SK-N-SH (cell line): Measurements from ENCODE around the gene RRP7A. TPM values are rescaled to one million over a fixed set of nuclear protein-coding genes. Genes with fewer than 3 reads are reported as not detected.

Source experiments
- CTCF ChIA-PET: fragments of 300-600, 350-600 bp; formaldehyde crosslinking; extraction: SDS; loops from one replicate; lab custom pipeline; 2021; lab: Yijun Ruan, JAX
- POLR2A ChIA-PET: fragments of 350-600 bp; sonication (Branson Sonifier 250); formaldehyde crosslinking; extraction: SDS; loops from one replicate; lab custom pipeline; 2020; ENCODE audit warnings: antibody characterized with exemption, inconsistent platforms; lab: Yijun Ruan, JAX
- DNase-seq: peaks from one replicate; pipeline ENCODE4 v3.0.0; 2012
- H2AFZ ChIP-seq: fragments of 200-600 bp; sonication (generic); 2 replicates; pipeline ENCODE4 v1.8.1; 2016; ENCODE audit warnings: antibody characterized with exemption, mild to moderate bottlenecking, low read depth
- H3F3A ChIP-seq: fragments of 200-600 bp; sonication (generic); replicated peaks from 2 replicates; pipeline ENCODE3; 2016; ENCODE audit warnings: antibody characterized with exemption, mild to moderate bottlenecking; ENCODE audit not compliant: insufficient read depth
- H3K27ac ChIP-seq, 2 experiments: fragments of 200-500 bp in 1 of 2; fragments of 200-600 bp in 1 of 2; sonication (Bioruptor generic) in 1 of 2; sonication (generic), shearing (Covaris generic) in 1 of 2; 2 replicates each; pipeline versions ENCODE4 v1.5.1 to v1.6.1; 2014 to 2016; ENCODE audit warnings: low read depth in 2 of 2, inconsistent platforms in 1 of 2, low read length in 1 of 2, mild to moderate bottlenecking in 1 of 2, mixed read lengths in 1 of 2
- H3K27me3 ChIP-seq: fragments of 200-600 bp; sonication (generic), shearing (Covaris generic); 2 replicates; pipeline ENCODE4 v1.6.1; 2016; ENCODE audit warnings: mixed run types; ENCODE audit not compliant: insufficient read depth
- H3K36me3 ChIP-seq, 2 experiments: fragments of 200-500 bp in 1 of 2; fragments of 200-600 bp in 1 of 2; sonication (Bioruptor generic) in 1 of 2; sonication (generic) in 1 of 2; replicated peaks in 1 of 2; 2 replicates each; pipeline versions ENCODE3 to v1.5.1; 2014 to 2016; ENCODE audit warnings: low read length in 1 of 2, mild to moderate bottlenecking in 1 of 2; ENCODE audit not compliant: insufficient read depth in 2 of 2, control insufficient read depth in 1 of 2
- H3K4me1 ChIP-seq, 2 experiments: fragments of 200-500 bp in 1 of 2; fragments of 200-600 bp in 1 of 2; sonication (Bioruptor generic) in 1 of 2; sonication (generic), shearing (Covaris generic) in 1 of 2; 2 replicates each; pipeline versions ENCODE4 v1.5.1 to v1.6.1; 2014 to 2016; ENCODE audit warnings: low read depth in 1 of 2, low read length in 1 of 2, mixed run types in 1 of 2; ENCODE audit not compliant: insufficient read depth in 2 of 2, control insufficient read depth in 1 of 2
- H3K4me2 ChIP-seq: fragments of 200-600 bp; sonication (generic), shearing (Covaris generic); 2 replicates; pipeline ENCODE4 v1.6.1; 2017; ENCODE audit warnings: mixed run types
- H3K4me3 ChIP-seq, 2 experiments: fragments of 200-500 bp in 1 of 2; fragments of 200-600 bp in 1 of 2; sonication (Bioruptor generic) in 1 of 2; sonication (generic), shearing (Covaris generic) in 1 of 2; 2 replicates each; pipeline versions ENCODE4 v1.5.1 to v1.8.1; 2014 to 2016; ENCODE audit warnings: low read depth in 2 of 2, inconsistent platforms in 1 of 2, low read length in 1 of 2, mild to moderate bottlenecking in 1 of 2, mixed read lengths in 1 of 2, moderate library complexity in 1 of 2
- H3K79me2 ChIP-seq: fragments of 200-600 bp; sonication (generic); 2 replicates; pipeline ENCODE4 v1.8.1; 2017; ENCODE audit warnings: mild to moderate bottlenecking; ENCODE audit not compliant: insufficient read depth
- H3K9ac ChIP-seq: fragments of 200-600 bp; sonication (generic); 2 replicates; pipeline ENCODE4 v1.6.1; 2017; ENCODE audit warnings: mixed run types
- H3K9me2 ChIP-seq: fragments of 200-600 bp; sonication (generic); 2 replicates; pipeline ENCODE4 v1.6.1; 2017; ENCODE audit warnings: mixed run types
- H3K9me3 ChIP-seq: fragments of 200-600 bp; sonication (generic); 2 replicates; pipeline ENCODE4 v1.6.1; 2017; ENCODE audit warnings: mixed run types, mild to moderate bottlenecking, moderate library complexity
- H4K20me1 ChIP-seq: fragments of 200-600 bp; sonication (generic); 2 replicates; pipeline ENCODE4 v1.6.1; 2017; ENCODE audit warnings: mild to moderate bottlenecking, mixed run types; ENCODE audit not compliant: insufficient read depth
- FOXM1 ChIP-seq: IDR thresholded peaks from 2 replicates; pipeline ENCODE4 v1.4.0; 2012; ENCODE audit warnings: low read depth, mild to moderate bottlenecking
- IRF3 ChIP-seq: fragments of 150-350 bp; IDR thresholded peaks from 2 replicates; pipeline ENCODE4 v1.6.1; 2016; ENCODE audit warnings: mild to moderate bottlenecking, low read depth, low read length
- MEF2A ChIP-seq: IDR thresholded peaks from 2 replicates; pipeline ENCODE4 v1.4.0; 2012; ENCODE audit warnings: low read depth, borderline replicate concordance
- NFIC ChIP-seq: IDR thresholded peaks from 2 replicates; pipeline ENCODE4 v1.4.0; 2012; ENCODE audit warnings: borderline replicate concordance
- NRF1 ChIP-seq: IDR thresholded peaks from 2 replicates; pipeline ENCODE4 v1.6.1; 2012; ENCODE audit warnings: low read depth, mild to moderate bottlenecking, low read length
- RCOR1 ChIP-seq: fragments of 150-350 bp; IDR thresholded peaks from 2 replicates; pipeline ENCODE4 v1.6.1; 2017; ENCODE audit warnings: antibody characterized with exemption, low read length
- RFX5 ChIP-seq: IDR thresholded peaks from 2 replicates; pipeline ENCODE4 v1.6.1; 2012; ENCODE audit warnings: mild to moderate bottlenecking, improper control_type of control experiment, low read length
- SIN3A ChIP-seq: IDR thresholded peaks from 2 replicates; pipeline ENCODE4 v1.6.1; 2012; ENCODE audit warnings: low read depth, mild to moderate bottlenecking, low read length, moderate library complexity, borderline replicate concordance
- TAF1 ChIP-seq: IDR thresholded peaks from 2 replicates; pipeline ENCODE4 v1.6.1; 2012; ENCODE audit warnings: low read depth, mild to moderate bottlenecking, low read length, moderate library complexity, borderline replicate concordance
- TCF12 ChIP-seq: IDR thresholded peaks from 2 replicates; pipeline ENCODE4 v1.4.0; 2012
- USF1 ChIP-seq: IDR thresholded peaks from 2 replicates; pipeline ENCODE4 v1.4.0; 2012; ENCODE audit warnings: low read depth, borderline replicate concordance
- WGBS: methylation state at CpG from one replicate; pipeline ENCODE4 v1.1.6; 2017; ENCODE audit warnings: low lambda C conversion rate; 5-methylcytosine and 5-hydroxymethylcytosine counted together
- polyA plus RNA-seq, 3 experiments: library from polyadenylated mRNA; depleted of rRNA; stranded (reverse); fragments of >200 nt; gene quantifications; 2 replicates each; pipeline ENCODE4 v1.2.3, GENCODE V29; 2012
- TF ChIP-seq, protein P1 (sequence below): fragments of 150-350 bp; IDR thresholded peaks from 2 replicates; pipeline ENCODE4 v1.6.1; 2017; ENCODE audit warnings: antibody characterized with exemption, low read length, low read depth, borderline replicate concordance
- TF ChIP-seq, protein P2 (sequence below): fragments of 200-600 bp; sonication (generic); IDR thresholded peaks from 2 replicates; pipeline ENCODE4 v1.6.1; 2017; ENCODE audit warnings: antibody characterized with exemption, mild to moderate bottlenecking, moderate library complexity
- TF ChIP-seq, protein P3 (sequence below): IDR thresholded peaks from 2 replicates; pipeline ENCODE4; 2012

RRP7A gene
- polyA plus RNA-seq, 1 of the 3 experiments (the other 2 are of a cell fraction), result 17.6 TPM

DNA sequence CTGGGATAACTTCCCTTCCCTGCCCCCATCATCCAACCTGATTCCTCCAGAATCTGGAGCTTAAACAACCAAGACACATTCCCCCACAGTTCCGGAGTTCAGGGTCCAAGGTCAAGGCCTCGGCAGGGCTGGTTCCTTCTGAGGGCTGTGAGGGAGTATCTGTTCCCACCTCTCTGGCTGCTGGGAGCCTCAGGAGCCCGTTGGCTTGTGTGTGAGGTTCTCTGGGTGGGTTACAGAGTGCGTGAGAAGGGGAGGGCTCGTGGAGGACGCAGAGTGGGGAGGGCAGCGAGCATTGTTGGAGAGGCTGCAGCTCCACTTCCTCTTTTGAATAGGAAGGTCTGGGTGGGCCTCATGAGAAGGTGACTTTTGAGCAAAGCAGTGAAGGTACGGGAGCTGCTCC, 42.7 kb upstream of the RRP7A start:
- CTCF ChIA-PET, result interaction anchor here (1.7 kb wide), 1 partner anchor 29 kb away, joined by 6 read pairs; no protein-coding TSS in a partner anchor

DNA sequence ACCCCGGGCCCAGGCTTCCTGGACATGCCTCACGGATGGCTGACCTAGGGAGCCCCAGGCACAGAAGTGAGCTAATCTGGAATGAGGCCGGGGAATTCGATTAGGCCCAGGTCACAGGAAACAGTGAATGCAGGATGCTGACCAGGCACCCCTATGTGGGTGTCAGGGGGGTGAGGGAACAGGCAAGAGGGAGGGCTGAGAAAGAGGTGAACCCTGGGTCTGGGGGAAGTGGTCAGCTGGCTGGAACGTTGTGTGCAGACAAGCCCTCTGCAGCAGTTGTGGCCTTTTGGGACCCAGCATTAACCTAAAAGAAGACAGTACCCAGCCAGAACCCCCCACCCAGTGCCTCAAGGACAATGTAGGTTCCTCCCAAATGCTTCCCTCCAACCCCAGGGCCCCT, 42.3 kb upstream of the RRP7A start:
- Histone ChIP-seq H4K20me1 (no peaks in the 10 kb centered on the region), H2AFZ (no peak overlapping the region), H3K79me2 (no peaks in the 10 kb centered on the region), H3K27me3 (no peaks in the 10 kb centered on the region), H3K4me3 (no peak overlapping the region), H3K9ac (no peak overlapping the region), H3K9me3 (no peaks in the 10 kb centered on the region), H3F3A (no peaks in the 10 kb centered on the region), H3K4me2 (no peak overlapping the region), H3K27ac (no peak overlapping the region)
- POLR2A ChIA-PET, result interaction anchor here (1.6 kb wide), 1 partner anchor 52 kb away, joined by 5 read pairs; no protein-coding TSS in a partner anchor
- peak; percentile 55 for DNase-seq
- 63% methylated on average over 3 of the region's 5 CpGs for WGBS
- TF ChIP-seq FOXM1 (no peak), RFX5 (no peak), TCF12 (no peak), USF1 (no peak), SIN3A (no peak), IRF3 (no peak), MEF2A (no peak)
- TF ChIP-seq, protein P1, sequence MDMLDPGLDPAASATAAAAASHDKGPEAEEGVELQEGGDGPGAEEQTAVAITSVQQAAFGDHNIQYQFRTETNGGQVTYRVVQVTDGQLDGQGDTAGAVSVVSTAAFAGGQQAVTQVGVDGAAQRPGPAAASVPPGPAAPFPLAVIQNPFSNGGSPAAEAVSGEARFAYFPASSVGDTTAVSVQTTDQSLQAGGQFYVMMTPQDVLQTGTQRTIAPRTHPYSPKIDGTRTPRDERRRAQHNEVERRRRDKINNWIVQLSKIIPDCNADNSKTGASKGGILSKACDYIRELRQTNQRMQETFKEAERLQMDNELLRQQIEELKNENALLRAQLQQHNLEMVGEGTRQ, result no peak
- TF ChIP-seq, protein P2, sequence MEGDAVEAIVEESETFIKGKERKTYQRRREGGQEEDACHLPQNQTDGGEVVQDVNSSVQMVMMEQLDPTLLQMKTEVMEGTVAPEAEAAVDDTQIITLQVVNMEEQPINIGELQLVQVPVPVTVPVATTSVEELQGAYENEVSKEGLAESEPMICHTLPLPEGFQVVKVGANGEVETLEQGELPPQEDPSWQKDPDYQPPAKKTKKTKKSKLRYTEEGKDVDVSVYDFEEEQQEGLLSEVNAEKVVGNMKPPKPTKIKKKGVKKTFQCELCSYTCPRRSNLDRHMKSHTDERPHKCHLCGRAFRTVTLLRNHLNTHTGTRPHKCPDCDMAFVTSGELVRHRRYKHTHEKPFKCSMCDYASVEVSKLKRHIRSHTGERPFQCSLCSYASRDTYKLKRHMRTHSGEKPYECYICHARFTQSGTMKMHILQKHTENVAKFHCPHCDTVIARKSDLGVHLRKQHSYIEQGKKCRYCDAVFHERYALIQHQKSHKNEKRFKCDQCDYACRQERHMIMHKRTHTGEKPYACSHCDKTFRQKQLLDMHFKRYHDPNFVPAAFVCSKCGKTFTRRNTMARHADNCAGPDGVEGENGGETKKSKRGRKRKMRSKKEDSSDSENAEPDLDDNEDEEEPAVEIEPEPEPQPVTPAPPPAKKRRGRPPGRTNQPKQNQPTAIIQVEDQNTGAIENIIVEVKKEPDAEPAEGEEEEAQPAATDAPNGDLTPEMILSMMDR, result no peak
- TF ChIP-seq, all 33 proteins: peak for 0
- no peaks in the 10 kb centered on the region for H3K36me3 ChIP-seq
- no peaks in the 10 kb centered on the region for H3K9me2 ChIP-seq
- CTCF ChIA-PET, result interaction anchor here (1.7 kb wide), 1 partner anchor 28 kb away, joined by 6 read pairs; no protein-coding TSS in a partner anchor
- H3K4me1 ChIP-seq, result peaks cover 0 to 13% of the 10 kb centered on the region in 2 experiments; a peak in 1 of 4 replicates

More for the DNA sequence above, 42.7 kb upstream of the RRP7A start:
- no peak overlapping the region for H3K27ac ChIP-seq
- no peaks in the 10 kb centered on the region for H3K9me2 ChIP-seq
- no peaks in the 10 kb centered on the region for H3K36me3 ChIP-seq
- H3K4me3 ChIP-seq, result no peak overlapping the region
- 92% methylated on average over 7 of the region's 8 CpGs for WGBS
- H3K4me1 ChIP-seq, result peaks cover 0 to 13% of the 10 kb centered on the region in 2 experiments; a peak in 1 of 4 replicates
- H3K4me2 ChIP-seq, result no peak overlapping the region
- DNase-seq, result no peak
- no peaks in the 10 kb centered on the region for H3K79me2 ChIP-seq
- no peak overlapping the region for H3K9ac ChIP-seq
- POLR2A ChIA-PET, result interaction anchor here (1.6 kb wide), 1 partner anchor 52 kb away, joined by 5 read pairs; no protein-coding TSS in a partner anchor
- H2AFZ ChIP-seq, result no peak overlapping the region
- H3K9me3 ChIP-seq, result no peaks in the 10 kb centered on the region
- TF ChIP-seq, protein P1, result no peak
- no peak for TF ChIP-seq RCOR1
- TF ChIP-seq, protein P3, sequence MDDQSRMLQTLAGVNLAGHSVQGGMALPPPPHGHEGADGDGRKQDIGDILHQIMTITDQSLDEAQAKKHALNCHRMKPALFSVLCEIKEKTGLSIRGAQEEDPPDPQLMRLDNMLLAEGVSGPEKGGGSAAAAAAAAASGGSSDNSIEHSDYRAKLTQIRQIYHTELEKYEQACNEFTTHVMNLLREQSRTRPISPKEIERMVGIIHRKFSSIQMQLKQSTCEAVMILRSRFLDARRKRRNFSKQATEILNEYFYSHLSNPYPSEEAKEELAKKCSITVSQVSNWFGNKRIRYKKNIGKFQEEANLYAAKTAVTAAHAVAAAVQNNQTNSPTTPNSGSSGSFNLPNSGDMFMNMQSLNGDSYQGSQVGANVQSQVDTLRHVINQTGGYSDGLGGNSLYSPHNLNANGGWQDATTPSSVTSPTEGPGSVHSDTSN, result no peak
- no peak for TF ChIP-seq NRF1
- TF ChIP-seq IRF3, result no peak
- TF ChIP-seq TAF1, result no peak
- no peak for TF ChIP-seq NFIC
- TF ChIP-seq TCF12, result no peak
- no peaks in the 10 kb centered on the region for H3F3A ChIP-seq
- no peaks in the 10 kb centered on the region for H4K20me1 ChIP-seq
- no peaks in the 10 kb centered on the region for H3K27me3 ChIP-seq
